ENCODE data around the gene MPP3. TPM values are rescaled to one million over a fixed set of nuclear protein-coding genes. Genes with fewer than 3 reads are reported as not detected.

MPP3 gene
- total RNA-seq, 6 experiments from 2014 or later, result 1.3 to 2.5 (median 1.8) TPM

GRCh38 chr17:43834106-43834505 is 1.2 kb upstream of the MPP3 start:
- ATAC-seq, result no peak
- WGBS (ENCODE audit: insufficient coverage, low coverage, low lambda C conversion rate, missing lambda C conversion rate), result 7% methylated on average over 2 of the region's 2 CpGs
- Histone ChIP-seq H3K9me3 (no peaks in the 10 kb centered on the region), H3K4me3 (no peak overlapping the region), H3K27ac (no peak overlapping the region), H3K27me3 (no peaks in the 10 kb centered on the region), H3K36me3 (no peaks in the 10 kb centered on the region), H3K4me1 (peaks cover 0 to 3% (median 0%) of the 10 kb centered on the region in 4 donors)
- DNase-seq, result no peak
- intact Hi-C loops (cut with DNase I), result no loop called here
- TF ChIP-seq, protein P1, sequence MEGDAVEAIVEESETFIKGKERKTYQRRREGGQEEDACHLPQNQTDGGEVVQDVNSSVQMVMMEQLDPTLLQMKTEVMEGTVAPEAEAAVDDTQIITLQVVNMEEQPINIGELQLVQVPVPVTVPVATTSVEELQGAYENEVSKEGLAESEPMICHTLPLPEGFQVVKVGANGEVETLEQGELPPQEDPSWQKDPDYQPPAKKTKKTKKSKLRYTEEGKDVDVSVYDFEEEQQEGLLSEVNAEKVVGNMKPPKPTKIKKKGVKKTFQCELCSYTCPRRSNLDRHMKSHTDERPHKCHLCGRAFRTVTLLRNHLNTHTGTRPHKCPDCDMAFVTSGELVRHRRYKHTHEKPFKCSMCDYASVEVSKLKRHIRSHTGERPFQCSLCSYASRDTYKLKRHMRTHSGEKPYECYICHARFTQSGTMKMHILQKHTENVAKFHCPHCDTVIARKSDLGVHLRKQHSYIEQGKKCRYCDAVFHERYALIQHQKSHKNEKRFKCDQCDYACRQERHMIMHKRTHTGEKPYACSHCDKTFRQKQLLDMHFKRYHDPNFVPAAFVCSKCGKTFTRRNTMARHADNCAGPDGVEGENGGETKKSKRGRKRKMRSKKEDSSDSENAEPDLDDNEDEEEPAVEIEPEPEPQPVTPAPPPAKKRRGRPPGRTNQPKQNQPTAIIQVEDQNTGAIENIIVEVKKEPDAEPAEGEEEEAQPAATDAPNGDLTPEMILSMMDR (IDR thresholded peaks at IDR 0.05), result no peak
- TF ChIP-seq POLR2A (IDR thresholded peaks at IDR 0.05), result no peak

GRCh38 chr17:43832168-43832975 is 574 bp downstream of the MPP3 start:
- H3K4me3 ChIP-seq, result peak overlapping the region; percentile 59 to 61 (median 59)
- peaks cover 0 to 3% (median 0%) of the 10 kb centered on the region in 4 donors for H3K4me1 ChIP-seq
- WGBS (ENCODE audit: insufficient coverage, low coverage, low lambda C conversion rate, missing lambda C conversion rate), result 31% methylated on average over 9 of the region's 51 CpGs
- peak; percentile 51 to 68 (median 60) for ATAC-seq
- no peaks in the 10 kb centered on the region for H3K27me3 ChIP-seq
- no peaks in the 10 kb centered on the region for H3K36me3 ChIP-seq
- H3K27ac ChIP-seq, result no peak overlapping the region
- intact Hi-C loops (cut with DNase I), result no loop called here
- H3K9me3 ChIP-seq, result no peaks in the 10 kb centered on the region
- no peak for TF ChIP-seq POLR2A (IDR thresholded peaks at IDR 0.05)
- TF ChIP-seq, protein P1 (IDR thresholded peaks at IDR 0.05), result no peak
- peak; percentile 57 to 62 (median 59) for DNase-seq

GRCh38 chr17:43831633-43832032 is 1.3 kb downstream of the MPP3 start:
- intact Hi-C loops (cut with DNase I), result no loop called here
- no peak overlapping the region for H3K27ac ChIP-seq
- no peaks in the 10 kb centered on the region for H3K9me3 ChIP-seq
- no peak overlapping the region for H3K4me3 ChIP-seq
- DNase-seq (no peak), ATAC-seq (no peak)
- H3K27me3 ChIP-seq, result no peaks in the 10 kb centered on the region
- peaks cover 0 to 3% (median 0%) of the 10 kb centered on the region in 4 donors for H3K4me1 ChIP-seq
- no peaks in the 10 kb centered on the region for H3K36me3 ChIP-seq
- TF ChIP-seq, protein P1 (IDR thresholded peaks at IDR 0.05), result no peak
- no peak for TF ChIP-seq POLR2A (IDR thresholded peaks at IDR 0.05)
- WGBS (ENCODE audit: insufficient coverage, low coverage, low lambda C conversion rate, missing lambda C conversion rate), result 75% methylated on average over 2 of the region's 8 CpGs

- Histone ChIP-seq H3K36me3 (no peaks in the 10 kb centered on the region), H3K27me3 (no peaks in the 10 kb centered on the region), H3K4me1 (peaks cover 0 to 3% (median 0%) of the 10 kb centered on the region in 4 donors), H3K4me3 (no peak overlapping the region), H3K9me3 (no peaks in the 10 kb centered on the region), H3K27ac (no peak overlapping the region)
- TF ChIP-seq POLR2A (IDR thresholded peaks at IDR 0.05), result no peak
- TF ChIP-seq, protein P1 (IDR thresholded peaks at IDR 0.05), result no peak
- intact Hi-C loops (cut with DNase I), result no loop called here
- WGBS (ENCODE audit: insufficient coverage, low coverage, low lambda C conversion rate, missing lambda C conversion rate), result 75% methylated on average over 6 of the region's 7 CpGs
- ATAC-seq, result no peak
- no peak for DNase-seq
Observed at GRCh38 chr17:43830510-43831140, 2.3 kb downstream of the MPP3 start.

Data from right lobe of liver (tissue), 6 donors.